H9 (cell line): ENCODE results near the gene TOR1AIP1. TPM values are rescaled to one million over a fixed set of nuclear protein-coding genes. Genes with fewer than 3 reads are reported as not detected.

ENCODE experiments used
- DNase-seq: peaks from one replicate; pipeline ENCODE4 v3.0.0-alpha.2; 2017
- H2AFZ ChIP-seq: one replicate; pipeline ENCODE4 v1.6.1; 2013; ENCODE audit warnings: mild to moderate bottlenecking, low read length, control low read depth, moderate library complexity
- H2AK5ac ChIP-seq: 2 replicates; pipeline ENCODE4 v1.6.1; 2013; ENCODE audit warnings: low read length, control low read depth, mixed read lengths; ENCODE audit not compliant: insufficient read length
- H2BK120ac ChIP-seq: one replicate; pipeline ENCODE4 v1.6.1; 2013; ENCODE audit warnings: low read depth, mild to moderate bottlenecking, low read length, control low read depth, inconsistent platforms; ENCODE audit not compliant: poor library complexity, severe bottlenecking
- H2BK12ac ChIP-seq: 2 replicates; pipeline ENCODE4 v1.6.1; 2013; ENCODE audit warnings: low read length, control low read depth, mixed read lengths, low read depth; ENCODE audit not compliant: insufficient read length
- H2BK15ac ChIP-seq: 2 replicates; pipeline ENCODE4 v1.6.1; 2013; ENCODE audit warnings: low read depth, low read length, control low read depth
- H2BK20ac ChIP-seq: one replicate; pipeline ENCODE4 v1.6.1; 2013; ENCODE audit warnings: low read depth, mild to moderate bottlenecking, low read length, control low read depth, inconsistent platforms; ENCODE audit not compliant: poor library complexity, severe bottlenecking
- H2BK5ac ChIP-seq: 2 replicates; pipeline ENCODE4 v1.6.1; 2013; ENCODE audit warnings: low read length, control low read depth, mixed read lengths; ENCODE audit not compliant: insufficient read length
- H3K14ac ChIP-seq: 2 replicates; pipeline ENCODE4 v1.6.1; 2013; ENCODE audit warnings: low read length, control low read depth; ENCODE audit not compliant: insufficient read depth
- H3K18ac ChIP-seq: 2 replicates; pipeline ENCODE4 v1.6.1; 2013; ENCODE audit warnings: low read depth, mild to moderate bottlenecking, mixed read lengths, low read length, control low read depth; ENCODE audit not compliant: insufficient read length
- H3K23ac ChIP-seq: 2 replicates; pipeline ENCODE4 v1.6.1; 2013; ENCODE audit warnings: low read length, control low read depth, mixed read lengths, low read depth; ENCODE audit not compliant: insufficient read length
- H3K23me2 ChIP-seq: 2 replicates; pipeline ENCODE4 v1.6.1; 2013; ENCODE audit warnings: low read depth, mild to moderate bottlenecking, mixed read lengths, low read length, control low read depth; ENCODE audit not compliant: insufficient read length, poor library complexity, severe bottlenecking
- H3K27ac ChIP-seq: 2 replicates; pipeline ENCODE4 v1.5.1; 2013; ENCODE audit warnings: low read length, control low read depth, mixed read lengths, low read depth; ENCODE audit not compliant: insufficient read length
- H3K27me3 ChIP-seq: 2 replicates; pipeline ENCODE4 v1.6.1; 2013; ENCODE audit warnings: low read length, control low read depth, inconsistent platforms; ENCODE audit not compliant: insufficient read depth
- H3K4ac ChIP-seq: 2 replicates; pipeline ENCODE4 v1.6.1; 2013; ENCODE audit warnings: low read depth, mild to moderate bottlenecking, control low read depth, inconsistent platforms, low read length, moderate library complexity
- H3K4me1 ChIP-seq: 2 replicates; pipeline ENCODE4 v1.6.1; 2013; ENCODE audit warnings: low read length, control low read depth, inconsistent platforms; ENCODE audit not compliant: insufficient read depth
- H3K4me2 ChIP-seq: 2 replicates; pipeline ENCODE4 v1.6.1; 2013; ENCODE audit warnings: low read length, control low read depth, mixed read lengths; ENCODE audit not compliant: insufficient read length, insufficient read depth
- H3K56ac ChIP-seq: 2 replicates; pipeline ENCODE4 v1.6.1; 2013; ENCODE audit warnings: low read depth, mild to moderate bottlenecking, mixed read lengths, low read length, control low read depth; ENCODE audit not compliant: insufficient read length
- H3K79me1 ChIP-seq: 2 replicates; pipeline ENCODE4 v1.6.1; 2013; ENCODE audit warnings: low read depth, mild to moderate bottlenecking, moderate library complexity, low read length, control low read depth, inconsistent platforms; ENCODE audit not compliant: insufficient read depth, poor library complexity, severe bottlenecking
- H3K79me2 ChIP-seq: 2 replicates; pipeline ENCODE4 v1.6.1; 2013; ENCODE audit warnings: low read length, control low read depth, inconsistent platforms; ENCODE audit not compliant: insufficient read depth
- H3K9ac ChIP-seq: 2 replicates; pipeline ENCODE4 v1.6.1; 2013; ENCODE audit warnings: low read length, control low read depth, mixed read lengths; ENCODE audit not compliant: insufficient read length; ENCODE audit errors: extremely low read depth
- H3K9me3 ChIP-seq: one replicate; pipeline ENCODE4 v1.6.1; 2013; ENCODE audit warnings: low read depth, low read length, inconsistent platforms; ENCODE audit not compliant: control insufficient read depth
- H3T11ph ChIP-seq: one replicate; pipeline ENCODE4 v1.6.1; 2013; ENCODE audit warnings: mild to moderate bottlenecking, low read length, control low read depth, inconsistent platforms
- H4K20me1 ChIP-seq: one replicate; pipeline ENCODE4 v1.6.1; 2013; ENCODE audit not compliant: control insufficient read depth, insufficient read length, insufficient read depth
- H4K5ac ChIP-seq: 2 replicates; pipeline ENCODE4 v1.6.1; 2013; ENCODE audit warnings: low read depth, mild to moderate bottlenecking, mixed read lengths, low read length, control low read depth; ENCODE audit not compliant: insufficient read length
- H4K8ac ChIP-seq: replicated peaks from 2 replicates; pipeline ENCODE4 v1.6.1; 2013; ENCODE audit warnings: low read length, control low read depth, mixed read lengths, low read depth; ENCODE audit not compliant: insufficient read length
- H4K91ac ChIP-seq: 2 replicates; pipeline ENCODE4 v1.6.1; 2013; ENCODE audit warnings: low read depth, mild to moderate bottlenecking, moderate library complexity, mixed read lengths, low read length, control low read depth; ENCODE audit not compliant: insufficient read length
- H3K27ac Mint-ChIP-seq, 3 experiments: 2 replicates in 2 of 3; 3 replicates in 1 of 3; pipeline ENCODE4 v1.8.0; 2020 to 2021; ENCODE audit warnings: mixed read lengths in 3 of 3, mild to moderate bottlenecking in 1 of 3, moderate library complexity in 1 of 3
- H3K27me3 Mint-ChIP-seq: 2 replicates; pipeline ENCODE4 v1.8.0; 2021; ENCODE audit warnings: low read depth, mild to moderate bottlenecking, moderate library complexity, mixed read lengths
- H3K36me3 Mint-ChIP-seq, 3 experiments: 2 replicates in 2 of 3; 3 replicates in 1 of 3; pipeline ENCODE4 v1.8.0; 2020 to 2021; ENCODE audit warnings: low read depth in 3 of 3, mixed read lengths in 3 of 3; ENCODE audit not compliant: insufficient read depth in 1 of 3
- H3K4me1 Mint-ChIP-seq, 2 experiments: 2 replicates each; pipeline ENCODE4 v1.8.0; 2020; ENCODE audit warnings: mixed read lengths in 2 of 2
- H3K4me3 Mint-ChIP-seq, 2 experiments: 2 replicates in 1 of 2; 3 replicates in 1 of 2; pipeline ENCODE4 v1.8.0; 2020 to 2021; ENCODE audit warnings: mild to moderate bottlenecking in 2 of 2, mixed read lengths in 2 of 2, moderate library complexity in 1 of 2
- H3K9me3 Mint-ChIP-seq, 2 experiments: 2 replicates in 1 of 2; 3 replicates in 1 of 2; pipeline ENCODE4 v1.8.0; 2020; ENCODE audit warnings: mild to moderate bottlenecking in 2 of 2, mixed read lengths in 2 of 2, moderate library complexity in 1 of 2
- CTCF ChIP-seq: fragments of 200-600 bp; sonication (generic); conservative IDR thresholded peaks from 3 replicates; pipeline ENCODE4 v1.8.0; 2021; ENCODE audit warnings: antibody characterized with exemption, mild to moderate bottlenecking
- WGBS: extraction: QIAGEN DNeasy Blood & Tissue Kit; methylation state at CpG from one replicate; pipeline ENCODE4 v1.1.7; 2013; ENCODE audit warnings: missing lambda C conversion rate, low lambda C conversion rate, mixed read lengths; ENCODE audit not compliant: insufficient read length; ENCODE audit errors: extremely low coverage; 5-methylcytosine and 5-hydroxymethylcytosine counted together
- total RNA-seq: library from RNA; stranded (reverse); gene quantifications from 2 replicates; pipeline ENCODE4 v1.2.1, GENCODE V29; 2021

TOR1AIP1 gene
- total RNA-seq, 1 experiment from 2014 or later: 25.5 TPM

GRCh38 chr1:179935909-179936496 lies 53.9 kb downstream of the TOR1AIP1 start:
- no CpG with 5 or more reads among the region's 1 CpG for WGBS
- no peak overlapping the region for H2BK5ac ChIP-seq
- H3K27ac ChIP-seq: no peak overlapping the region
- H2AK5ac ChIP-seq: no peak overlapping the region
- no peaks in the 10 kb centered on the region for H3K4me1 ChIP-seq
- no peaks in the 10 kb centered on the region for H3K27me3 Mint-ChIP-seq
- no peak overlapping the region for H3K4ac ChIP-seq
- no peaks in the 10 kb centered on the region for H3K23me2 ChIP-seq
- H3K27ac Mint-ChIP-seq: no peak overlapping the region
- no peaks in the 10 kb centered on the region for H3K36me3 Mint-ChIP-seq
- no peaks in the 10 kb centered on the region for H3K79me2 ChIP-seq
- no peak overlapping the region for H3T11ph ChIP-seq
- no peak overlapping the region for H3K14ac ChIP-seq
- H3K9me3 ChIP-seq: no peaks in the 10 kb centered on the region
- H2BK15ac ChIP-seq: no peak overlapping the region
- H3K4me3 Mint-ChIP-seq: no peak overlapping the region
- no peak for DNase-seq
- no peak overlapping the region for H3K56ac ChIP-seq
- H3K23ac ChIP-seq: no peak overlapping the region
- no peak overlapping the region for H3K9ac ChIP-seq
- H4K5ac ChIP-seq: no peak overlapping the region
- no peaks in the 10 kb centered on the region for H3K79me1 ChIP-seq
- no peaks in the 10 kb centered on the region for H3K9me3 Mint-ChIP-seq
- H2BK120ac ChIP-seq: no peak overlapping the region
- no peak overlapping the region for H2BK12ac ChIP-seq
- H2BK20ac ChIP-seq: no peak overlapping the region
- H3K18ac ChIP-seq: no peak overlapping the region
- no peaks in the 10 kb centered on the region for H4K20me1 ChIP-seq
- no peaks in the 10 kb centered on the region for H3K27me3 ChIP-seq
- TF ChIP-seq CTCF: no peak
- H4K91ac ChIP-seq: no peak overlapping the region
- H2AFZ ChIP-seq: no peak overlapping the region
- H3K4me1 Mint-ChIP-seq: no peaks in the 10 kb centered on the region
- H3K4me2 ChIP-seq: no peak overlapping the region
- no peak overlapping the region for H4K8ac ChIP-seq
